ENCODE results near the gene XPO1. TPM values are rescaled to one million over a fixed set of nuclear protein-coding genes. Genes with fewer than 3 reads are reported as not detected.
"Not testable (repeated sequence)": the region's sequence is repeated elsewhere in the genome, so short reads cannot be mapped to it uniquely, and the experiment has no call there.

Gene XPO1
- total RNA-seq, 1 experiment from 2014 or later, result 436 TPM

DNA sequence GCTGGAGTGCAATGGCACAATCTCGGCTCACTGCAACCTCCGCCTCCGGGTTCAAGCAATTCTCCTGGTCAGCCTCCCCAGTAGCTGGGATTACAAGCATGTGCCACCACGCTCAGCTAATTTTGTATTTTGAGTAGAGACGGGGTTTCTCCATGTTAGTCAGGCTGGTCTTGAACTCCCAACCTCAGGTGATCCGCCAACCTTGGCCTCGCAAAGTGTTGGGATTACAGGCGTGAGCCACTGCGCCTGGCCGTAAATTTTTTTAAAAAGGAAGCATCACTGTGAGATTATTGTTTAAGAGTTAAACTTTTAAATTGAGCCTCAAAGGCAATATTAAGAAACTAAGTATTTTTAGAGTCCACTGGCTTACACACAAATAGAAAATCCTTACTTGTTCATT, 69.9 kb downstream of the XPO1 start:
- not testable (repeated sequence) for DNase-seq; H3K27ac ChIP-seq; H3K4me1 ChIP-seq; H3K4me3 ChIP-seq; H3K27me3 ChIP-seq; H3K9me3 ChIP-seq (replicated peaks)
- H3K36me3 ChIP-seq, result peaks cover 12% of the 10 kb centered on the region

DNA sequence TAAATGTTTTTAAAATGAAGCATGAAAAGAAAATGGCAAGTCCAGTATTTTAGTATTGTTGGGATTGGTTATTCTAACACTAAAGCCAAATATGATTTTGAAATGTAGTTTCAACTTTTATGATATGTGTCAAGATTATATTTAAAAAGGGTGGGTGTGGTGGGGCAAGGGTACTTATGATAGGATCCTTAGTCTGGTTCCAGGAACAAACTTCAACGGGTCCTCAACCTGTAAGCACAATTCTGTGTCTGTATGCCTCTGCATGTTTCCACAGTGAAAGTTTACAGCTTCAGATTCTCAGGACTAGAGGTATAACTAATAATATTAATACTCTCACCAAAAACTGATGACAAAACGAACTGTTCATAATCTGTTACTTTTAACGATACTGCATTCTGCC, 73.1 kb downstream of the XPO1 start:
- no peaks in the 10 kb centered on the region for H3K9me3 ChIP-seq (replicated peaks)
- peaks cover 21% of the 10 kb centered on the region for H3K36me3 ChIP-seq
- H3K27ac ChIP-seq, result no peak overlapping the region
- no peak for DNase-seq
- H3K4me3 ChIP-seq, result no peak overlapping the region
- no peaks in the 10 kb centered on the region for H3K4me1 ChIP-seq
- no peaks in the 10 kb centered on the region for H3K27me3 ChIP-seq

DNA sequence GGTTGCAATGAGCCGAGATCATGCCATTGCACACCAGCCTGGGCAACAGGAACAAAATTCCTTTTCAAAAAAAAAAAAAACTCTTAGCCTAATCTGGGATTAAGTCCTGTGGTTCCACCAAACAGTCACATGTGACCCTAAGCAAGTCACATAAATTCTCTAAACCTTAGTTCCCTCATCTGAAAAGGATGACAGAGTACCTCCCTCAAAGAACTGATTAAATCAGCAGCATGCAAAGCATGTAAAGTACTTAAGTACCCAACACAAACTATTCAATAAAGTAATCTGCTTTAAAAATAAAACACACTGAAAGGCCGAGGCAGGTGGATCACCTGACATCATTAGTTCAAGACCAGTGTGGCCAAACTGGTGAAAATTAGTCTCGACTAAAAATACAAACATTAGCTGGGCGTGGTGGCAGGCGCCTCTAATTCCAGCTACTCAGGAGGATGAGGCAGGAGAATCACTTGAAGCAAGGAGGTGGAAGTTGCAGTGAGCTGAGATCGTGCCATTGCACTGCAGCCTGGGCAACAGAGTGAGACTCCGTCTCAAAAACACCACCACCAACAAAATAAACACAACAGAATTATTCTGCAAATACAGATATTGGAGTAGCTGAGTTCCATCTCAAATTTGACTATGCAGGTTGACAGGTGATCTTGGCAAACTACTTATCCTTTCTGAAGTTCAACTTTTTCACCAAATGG, 74.2 kb downstream of the XPO1 start:
- DNase-seq, result no peak
- peaks cover 21% of the 10 kb centered on the region for H3K36me3 ChIP-seq
- no peaks in the 10 kb centered on the region for H3K9me3 ChIP-seq (replicated peaks)
- no peaks in the 10 kb centered on the region for H3K4me1 ChIP-seq
- H3K4me3 ChIP-seq, result no peak overlapping the region
- H3K27me3 ChIP-seq, result no peaks in the 10 kb centered on the region
- no peak overlapping the region for H3K27ac ChIP-seq

DNA sequence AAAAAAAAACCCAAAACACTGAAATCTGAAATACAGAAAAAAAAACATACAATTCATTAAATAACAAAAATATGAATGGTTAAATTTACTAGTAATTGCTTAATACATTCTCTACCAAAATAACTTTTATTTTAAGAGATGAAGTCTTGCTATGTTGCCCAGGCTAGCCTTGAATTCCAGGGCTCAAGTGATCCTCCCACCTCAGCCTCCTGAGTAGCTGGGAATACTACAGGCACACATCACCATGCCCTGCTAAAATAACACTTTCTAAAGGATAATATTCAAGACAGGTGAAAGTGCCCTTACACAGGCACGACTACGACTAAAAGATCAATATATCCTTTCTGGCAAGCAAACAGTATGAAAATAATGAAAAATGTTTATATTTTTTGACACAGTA, 76.8 kb downstream of the XPO1 start:
- peaks cover 10% of the 10 kb centered on the region for H3K36me3 ChIP-seq
- H3K27ac ChIP-seq, result no peak overlapping the region
- DNase-seq, result no peak
- no peaks in the 10 kb centered on the region for H3K4me1 ChIP-seq
- no peaks in the 10 kb centered on the region for H3K9me3 ChIP-seq (replicated peaks)
- H3K4me3 ChIP-seq, result no peak overlapping the region
- no peaks in the 10 kb centered on the region for H3K27me3 ChIP-seq

DNA sequence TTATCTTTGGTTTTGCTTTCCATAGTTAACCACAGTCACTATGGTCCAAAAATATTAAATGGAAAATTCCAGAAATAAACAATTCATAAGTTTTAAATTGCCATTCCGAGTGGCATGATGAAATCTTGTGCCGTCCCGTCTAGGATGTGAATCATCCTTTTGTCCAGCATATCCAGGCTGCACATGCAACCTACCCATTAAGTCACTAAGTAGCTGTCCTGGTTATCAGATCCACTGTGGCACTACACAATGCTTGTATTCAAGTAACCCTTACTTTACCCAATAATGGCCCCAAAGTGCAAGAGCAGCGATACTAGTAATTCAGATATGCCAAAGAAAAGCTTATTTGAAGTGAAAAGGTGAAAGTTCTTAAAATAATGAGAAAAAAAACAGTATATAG, 78.0 kb downstream of the XPO1 start:
- Histone ChIP-seq H3K4me3 (no peak overlapping the region), H3K9me3 (replicated peaks) (no peaks in the 10 kb centered on the region), H3K4me1 (no peaks in the 10 kb centered on the region), H3K36me3 (peaks cover 10% of the 10 kb centered on the region), H3K27me3 (no peaks in the 10 kb centered on the region), H3K27ac (no peak overlapping the region)
- no peak for DNase-seq

DNA sequence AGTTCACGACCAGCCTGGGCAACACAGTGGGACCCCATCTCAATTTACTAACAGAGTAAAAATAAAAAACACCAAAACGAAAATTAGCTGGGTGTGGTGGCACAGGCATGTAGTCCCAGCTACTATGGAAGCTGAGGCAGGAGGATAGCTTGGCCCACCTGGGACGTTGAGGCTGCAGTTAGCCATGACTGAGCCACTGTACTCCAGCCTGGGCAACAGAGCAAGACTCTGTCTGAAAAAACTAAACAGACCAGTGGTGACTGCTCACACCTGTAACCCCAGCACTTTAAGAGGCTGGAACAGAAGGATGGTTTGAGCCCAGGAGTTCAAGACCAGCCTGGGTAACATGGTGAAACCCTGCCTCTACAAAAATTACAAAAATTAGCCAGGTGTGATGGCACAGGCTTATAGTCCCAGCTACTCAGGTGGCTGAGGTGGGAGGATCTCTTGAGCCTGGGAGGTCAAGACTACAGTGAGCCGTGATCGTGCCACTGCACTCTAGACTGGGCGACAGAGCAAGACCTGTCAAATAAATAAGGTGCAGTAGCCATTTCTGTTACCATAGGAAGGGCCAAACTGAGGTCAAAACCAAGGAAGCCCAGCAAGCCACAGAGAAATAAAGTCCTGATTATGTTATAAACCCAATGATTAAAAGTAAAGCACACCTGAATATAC, 81.3 kb downstream of the XPO1 start:
- Histone ChIP-seq H3K9me3 (replicated peaks) (no peaks in the 10 kb centered on the region), H3K27me3 (no peaks in the 10 kb centered on the region), H3K4me1 (no peaks in the 10 kb centered on the region), H3K36me3 (peaks cover 10% of the 10 kb centered on the region), H3K27ac (no peak overlapping the region), H3K4me3 (no peak overlapping the region)
- DNase-seq, result no peak

DNA sequence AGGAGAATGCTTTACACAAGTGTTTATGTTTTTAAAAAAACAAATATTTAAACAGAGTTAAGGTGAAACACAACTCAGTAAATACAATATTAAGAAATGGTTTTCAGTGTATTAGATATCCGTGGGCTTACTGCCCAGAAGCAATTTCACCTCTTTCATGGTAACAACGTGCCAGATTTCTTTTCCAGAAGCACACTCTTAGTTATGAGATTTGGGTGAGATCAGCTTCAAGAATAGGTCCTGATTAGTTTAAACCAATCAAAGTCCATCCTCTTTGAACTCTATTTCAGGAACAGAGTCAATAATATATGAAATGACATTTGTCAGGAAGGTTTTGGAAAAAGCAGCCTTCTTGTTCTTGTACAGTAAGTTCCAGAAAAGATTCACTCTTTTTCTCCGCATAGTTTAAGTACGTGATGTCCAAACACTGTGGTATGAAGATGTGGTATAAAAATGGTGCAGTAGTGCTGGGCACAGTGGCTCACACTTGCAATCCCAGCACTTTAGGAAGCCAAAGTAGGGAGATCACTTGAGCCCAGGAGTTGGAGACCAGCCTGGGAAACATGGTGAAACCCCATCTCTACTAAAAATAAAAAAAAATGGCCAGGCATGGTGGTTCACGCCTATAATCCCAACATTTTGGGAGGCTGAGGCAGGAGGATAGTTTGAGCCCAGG, 81.9 kb downstream of the XPO1 start:
- H3K4me3 ChIP-seq, result no peak overlapping the region
- H3K9me3 ChIP-seq (replicated peaks), result no peaks in the 10 kb centered on the region
- no peaks in the 10 kb centered on the region for H3K4me1 ChIP-seq
- H3K27ac ChIP-seq, result no peak overlapping the region
- DNase-seq, result no peak
- peaks cover 7% of the 10 kb centered on the region for H3K36me3 ChIP-seq
- no peaks in the 10 kb centered on the region for H3K27me3 ChIP-seq

DNA sequence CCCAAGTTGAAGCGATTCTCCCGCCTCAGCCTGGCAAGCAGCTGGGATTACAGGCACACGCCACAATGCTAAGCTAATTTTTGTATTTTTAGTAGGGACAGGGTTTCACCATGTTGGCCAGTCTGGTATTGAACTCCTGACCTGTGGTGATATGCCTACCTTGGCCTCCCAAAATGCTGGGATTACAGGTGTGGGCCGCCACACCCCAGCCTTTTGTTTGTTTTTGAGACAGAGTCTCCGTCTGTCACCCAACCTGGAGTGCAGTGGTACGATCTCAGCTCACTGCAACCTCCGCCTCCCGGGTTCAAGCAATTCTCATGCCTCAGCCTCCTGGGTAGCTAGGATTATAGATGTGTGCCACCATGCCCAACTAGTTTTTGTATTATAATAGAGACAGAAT, 83.2 kb downstream of the XPO1 start:
- H3K4me3 ChIP-seq; DNase-seq; H3K27ac ChIP-seq; H3K27me3 ChIP-seq; H3K36me3 ChIP-seq; H3K4me1 ChIP-seq; H3K9me3 ChIP-seq (replicated peaks): not testable (repeated sequence)

DNA sequence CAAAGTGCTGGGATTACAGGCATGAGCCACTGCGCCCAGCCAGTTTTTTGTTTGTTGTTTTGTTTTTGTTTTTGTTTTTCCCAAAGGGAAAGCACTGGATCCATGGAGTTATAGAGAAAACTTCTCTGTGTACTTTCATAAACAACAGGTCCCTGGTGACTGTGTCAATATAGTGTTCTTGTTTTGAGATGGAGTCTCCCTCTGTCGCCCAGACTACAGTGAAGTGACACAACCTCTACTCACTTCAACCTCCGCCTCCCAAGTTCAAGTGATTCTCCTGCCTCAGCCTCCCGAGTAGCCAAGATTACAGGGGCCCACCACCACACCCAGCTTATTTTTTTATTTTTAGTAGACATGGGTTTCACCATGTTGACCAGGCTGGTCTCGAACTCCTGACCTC, 83.8 kb downstream of the XPO1 start:
- H3K9me3 ChIP-seq (replicated peaks), result 0 out of 2 replicates have a peak, but pooled peaks cover 2% of the 10 kb centered on the region
- H3K27ac ChIP-seq, result no peak overlapping the region
- H3K36me3 ChIP-seq, result 0 out of 2 replicates have a peak, but pooled peaks cover 2% of the 10 kb centered on the region
- H3K4me3 ChIP-seq, result no peak overlapping the region
- DNase-seq, result no peak
- no peaks in the 10 kb centered on the region for H3K27me3 ChIP-seq
- H3K4me1 ChIP-seq, result no peaks in the 10 kb centered on the region

DNA sequence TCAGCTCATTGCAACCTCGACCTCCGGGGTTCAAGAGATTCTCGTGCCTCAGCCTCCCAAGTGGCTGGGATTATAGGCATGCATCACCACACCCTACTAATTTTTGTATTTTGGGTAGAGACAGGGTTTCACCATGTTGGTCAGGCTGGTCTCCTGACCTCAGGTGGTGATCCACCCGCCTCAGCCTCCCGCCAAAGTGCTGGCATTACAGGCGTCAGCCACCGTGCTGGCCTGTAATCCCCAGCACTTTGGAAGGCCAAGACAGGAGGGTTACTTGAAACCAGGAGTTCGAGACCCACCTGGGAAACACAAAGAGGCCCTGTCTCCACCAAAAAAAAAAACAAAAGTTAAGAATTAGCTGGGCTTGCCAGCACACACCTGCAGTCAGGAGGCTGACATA, 85.8 kb downstream of the XPO1 start:
- Histone ChIP-seq H3K4me1 (no peaks in the 10 kb centered on the region), H3K27me3 (no peaks in the 10 kb centered on the region), H3K27ac (no peak overlapping the region), H3K4me3 (no peak overlapping the region), H3K36me3 (0 out of 2 replicates have a peak, but pooled peaks cover 2% of the 10 kb centered on the region), H3K9me3 (replicated peaks) (0 out of 2 replicates have a peak, but pooled peaks cover 3% of the 10 kb centered on the region)
- no peak for DNase-seq

DNA sequence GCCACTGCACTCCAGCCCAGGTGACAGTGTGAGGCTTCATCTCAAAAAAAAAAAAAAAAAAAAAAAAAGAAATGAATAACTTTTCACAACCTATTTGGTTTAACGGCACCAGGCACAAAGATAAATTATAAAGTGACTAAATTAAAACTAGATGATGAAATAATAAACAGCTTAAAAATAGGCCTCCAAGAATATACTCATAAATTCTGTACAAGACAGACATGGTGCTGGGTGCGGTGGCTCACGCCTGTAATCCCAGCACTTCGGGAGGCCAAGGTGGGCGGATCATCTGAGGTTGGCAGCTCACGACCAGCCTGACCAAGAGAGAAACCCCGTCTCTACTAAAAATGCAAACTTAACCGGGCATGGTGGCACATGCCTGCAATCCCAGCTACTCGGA, 87.0 kb downstream of the XPO1 start:
- no peak overlapping the region for H3K27ac ChIP-seq
- 0 out of 2 replicates have a peak, but pooled peaks cover 3% of the 10 kb centered on the region for H3K9me3 ChIP-seq (replicated peaks)
- H3K4me1 ChIP-seq, result no peaks in the 10 kb centered on the region
- 0 out of 2 replicates have a peak, but pooled peaks cover 2% of the 10 kb centered on the region for H3K36me3 ChIP-seq
- DNase-seq, result no peak
- H3K27me3 ChIP-seq, result no peaks in the 10 kb centered on the region
- H3K4me3 ChIP-seq, result no peak overlapping the region

DNA sequence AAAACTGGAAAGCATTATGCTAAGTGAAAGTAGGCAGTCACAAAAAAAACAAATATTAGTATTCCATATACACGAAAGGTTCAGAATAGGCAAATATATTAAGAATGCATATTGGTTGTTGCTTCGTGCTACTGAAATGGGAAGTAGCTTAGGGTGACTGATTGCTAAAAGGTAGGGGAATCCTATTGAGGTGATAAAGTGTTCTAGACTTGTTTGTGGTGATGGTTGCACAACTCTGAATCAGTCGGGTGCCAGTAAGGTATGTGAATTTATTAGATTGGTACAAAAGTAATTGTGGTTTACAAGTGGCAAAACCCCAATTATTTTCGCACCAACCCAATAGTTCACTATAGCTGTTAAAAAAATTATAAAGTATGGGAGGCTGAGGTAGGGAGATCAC, 88.0 kb downstream of the XPO1 start:
- no peak overlapping the region for H3K27ac ChIP-seq
- no peak overlapping the region for H3K4me3 ChIP-seq
- H3K9me3 ChIP-seq (replicated peaks), result 0 out of 2 replicates have a peak, but pooled peaks cover 3% of the 10 kb centered on the region
- no peak for DNase-seq
- no peaks in the 10 kb centered on the region for H3K27me3 ChIP-seq
- no peaks in the 10 kb centered on the region for H3K4me1 ChIP-seq
- H3K36me3 ChIP-seq, result 0 out of 2 replicates have a peak, but pooled peaks cover 2% of the 10 kb centered on the region

DNA sequence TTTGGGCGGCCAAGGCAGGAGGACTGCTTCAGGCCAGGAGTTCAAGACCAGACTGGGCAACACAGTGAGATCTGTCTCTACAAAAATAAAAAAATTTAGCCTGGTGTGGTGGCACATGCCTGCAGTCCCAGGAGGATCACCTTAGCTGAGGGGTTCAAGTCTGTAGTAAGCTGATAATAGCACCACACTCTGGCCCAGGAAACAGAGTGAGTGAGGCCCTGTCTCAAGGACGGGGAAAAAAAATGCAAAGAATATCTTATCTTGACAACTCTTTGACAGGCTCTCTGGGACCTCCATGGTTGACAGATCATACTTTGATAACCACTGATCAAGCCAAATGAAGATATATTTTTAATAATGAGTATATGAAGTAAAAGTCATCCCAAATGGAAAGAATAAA, 89.9 kb downstream of the XPO1 start:
- DNase-seq, result no peak
- Histone ChIP-seq H3K27ac (no peak overlapping the region), H3K4me3 (no peak overlapping the region), H3K4me1 (no peaks in the 10 kb centered on the region), H3K27me3 (no peaks in the 10 kb centered on the region), H3K36me3 (peaks cover 8% of the 10 kb centered on the region; the same call in 1 of the 2 replicates), H3K9me3 (replicated peaks) (0 out of 2 replicates have a peak, but pooled peaks cover 3% of the 10 kb centered on the region)

DNA sequence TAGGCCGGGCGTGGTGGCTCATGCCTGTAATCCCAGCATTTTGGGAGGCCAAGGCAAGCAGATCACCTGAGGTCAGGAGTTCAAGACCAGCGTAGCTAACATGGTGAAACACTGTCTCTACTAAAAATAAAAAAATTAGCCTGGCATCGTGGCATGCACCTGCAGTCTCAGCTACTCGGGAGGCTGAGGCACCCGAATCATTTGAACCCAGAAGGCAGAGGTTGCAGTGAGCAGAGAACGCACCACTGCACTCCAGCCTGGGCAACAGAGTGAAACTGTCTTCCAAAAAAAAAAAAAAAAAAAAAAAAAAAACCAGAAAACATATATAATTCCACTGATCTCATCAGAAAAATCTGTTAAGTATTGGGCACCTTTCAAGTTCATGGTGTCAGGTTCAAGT, 91.2 kb downstream of the XPO1 start:
- not testable (repeated sequence) for H3K4me1 ChIP-seq; H3K4me3 ChIP-seq; H3K9me3 ChIP-seq (replicated peaks); H3K27me3 ChIP-seq; H3K36me3 ChIP-seq; H3K27ac ChIP-seq; DNase-seq

DNA sequence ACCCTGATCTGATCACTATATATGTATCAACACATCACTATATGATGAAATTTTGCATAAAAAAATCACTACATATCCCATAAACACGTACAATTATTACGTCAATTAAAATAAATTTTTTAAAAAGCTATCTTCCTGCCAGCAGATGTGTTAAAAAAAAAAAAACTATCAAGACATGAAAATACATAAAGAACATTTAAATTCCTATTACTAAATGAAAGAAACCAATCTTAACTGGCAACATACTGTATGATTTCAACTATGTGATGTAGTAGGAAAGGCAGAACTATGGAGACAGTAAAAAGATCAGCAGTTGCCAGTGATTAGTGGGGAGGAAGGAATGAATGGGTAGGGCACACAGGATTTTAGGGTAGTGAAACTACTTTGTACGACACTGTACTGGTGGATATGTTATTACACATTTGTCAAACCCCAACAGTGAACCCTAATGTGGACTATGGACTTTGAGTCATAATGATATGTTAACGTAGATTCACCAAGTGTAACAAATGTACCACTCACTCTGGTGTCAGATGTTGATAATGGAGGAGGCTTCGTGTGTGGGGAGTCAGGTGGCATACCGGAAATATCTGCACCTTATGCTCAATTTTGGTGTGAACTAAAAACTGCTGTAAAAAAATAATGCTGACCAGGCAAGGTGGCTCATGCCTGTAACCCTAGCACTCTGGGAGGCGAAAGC, 94.7 kb downstream of the XPO1 start:
- Histone ChIP-seq H3K9me3 (replicated peaks) (no peaks in the 10 kb centered on the region), H3K27me3 (no peaks in the 10 kb centered on the region), H3K27ac (no peak overlapping the region), H3K4me1 (no peaks in the 10 kb centered on the region), H3K36me3 (peaks cover 6% of the 10 kb centered on the region; the same call in 1 of the 2 replicates), H3K4me3 (no peak overlapping the region)
- DNase-seq, result no peak
